ENCODE results near the gene HEPHL1. TPM values are rescaled to one million over a fixed set of nuclear protein-coding genes. Genes with fewer than 3 reads are reported as not detected.

The HEPHL1 gene
- total and polyA plus RNA-seq, 2 donors (not counting 1 experiment from before 2014, with no cell fraction given): not detected

GRCh38 chr11:94144664-94145063 lies 123.5 kb downstream of the HEPHL1 start:
- TF ChIP-seq CTCF (conservative IDR thresholded peaks at IDR 0.05 in 1 of 2, IDR thresholded peaks at IDR 0.05 in 1 of 2; ENCODE audit: low read depth in 1 of 2, low read length in 2 of 2) (no peak), EZH2 (IDR thresholded peaks at IDR 0.05; ENCODE audit: low read length, missing control alignments) (no peak)
- no peaks in the 10 kb centered on the region for H4K20me1 ChIP-seq (ENCODE audit: control insufficient read depth, extremely low read depth, insufficient read depth, low read length)

GRCh38 chr11:94145431-94145830 lies 124.3 kb downstream of the HEPHL1 start:
- no peaks in the 10 kb centered on the region for H4K20me1 ChIP-seq (ENCODE audit: control insufficient read depth, extremely low read depth, insufficient read depth, low read length)
- H3K4me2 ChIP-seq (ENCODE audit: extremely low read depth, insufficient read depth, low read length): no peak overlapping the region
- peaks cover 69% of the 10 kb centered on the region for H3K79me2 ChIP-seq (ENCODE audit: control insufficient read depth, insufficient read depth, low read length)
- H3K9ac ChIP-seq (ENCODE audit: insufficient read depth, low read length): no peak overlapping the region
- no peaks in the 10 kb centered on the region for H3K27me3 ChIP-seq (ENCODE audit: control insufficient read depth, insufficient read depth, low read length)
- no peak overlapping the region for H3K4me3 ChIP-seq (replicated peaks in 1 of 4; ENCODE audit: control extremely low read depth in 1 of 4, insufficient read depth in 1 of 4, low read depth in 3 of 4, low read length in 4 of 4)
- TF ChIP-seq EZH2 (IDR thresholded peaks at IDR 0.05; ENCODE audit: low read length, missing control alignments): no peak
- TF ChIP-seq CTCF (conservative IDR thresholded peaks at IDR 0.05 in 1 of 2, IDR thresholded peaks at IDR 0.05 in 1 of 2; ENCODE audit: low read depth in 1 of 2, low read length in 2 of 2): no peak
- no peaks in the 10 kb centered on the region for H3K36me3 ChIP-seq (ENCODE audit: control insufficient read depth, insufficient read depth, low read length)
- DNase-seq (ENCODE audit: low read depth in 2 of 2): no peak
- no peaks in the 10 kb centered on the region for H3K9me3 ChIP-seq (ENCODE audit: control insufficient read depth, insufficient read depth, low read depth, low read length)
- no peak overlapping the region for H2AFZ ChIP-seq (ENCODE audit: low read length)
- no peak overlapping the region for H3K27ac ChIP-seq (ENCODE audit: insufficient read depth, low read length)
- peaks cover 10% of the 10 kb centered on the region for H3K4me1 ChIP-seq (ENCODE audit: control insufficient read depth, extremely low read depth, insufficient read depth, low read length)

More at GRCh38 chr11:94144664-94145063, 123.5 kb downstream of the HEPHL1 start:
- Histone ChIP-seq H3K4me2 (ENCODE audit: extremely low read depth, insufficient read depth, low read length) (no peak overlapping the region), H3K9me3 (ENCODE audit: control insufficient read depth, insufficient read depth, low read depth, low read length) (no peaks in the 10 kb centered on the region), H3K4me1 (ENCODE audit: control insufficient read depth, extremely low read depth, insufficient read depth, low read length) (peaks cover 10% of the 10 kb centered on the region), H3K36me3 (ENCODE audit: control insufficient read depth, insufficient read depth, low read length) (no peaks in the 10 kb centered on the region), H3K27me3 (ENCODE audit: control insufficient read depth, insufficient read depth, low read length) (no peaks in the 10 kb centered on the region), H3K79me2 (ENCODE audit: control insufficient read depth, insufficient read depth, low read length) (peaks cover 70% of the 10 kb centered on the region), H3K27ac (ENCODE audit: insufficient read depth, low read length) (no peak overlapping the region), H2AFZ (ENCODE audit: low read length) (no peak overlapping the region), H3K4me3 (replicated peaks in 1 of 4; ENCODE audit: control extremely low read depth in 1 of 4, insufficient read depth in 1 of 4, low read depth in 3 of 4, low read length in 4 of 4) (no peak overlapping the region), H3K9ac (ENCODE audit: insufficient read depth, low read length) (no peak overlapping the region)
- DNase-seq (ENCODE audit: low read depth in 2 of 2): no peak

- no peaks in the 10 kb centered on the region for H4K20me1 ChIP-seq (ENCODE audit: control insufficient read depth, extremely low read depth, insufficient read depth, low read length)
- TF ChIP-seq CTCF (conservative IDR thresholded peaks at IDR 0.05 in 1 of 2, IDR thresholded peaks at IDR 0.05 in 1 of 2; ENCODE audit: low read depth in 1 of 2, low read length in 2 of 2): no peak
- no peak for TF ChIP-seq EZH2 (IDR thresholded peaks at IDR 0.05; ENCODE audit: low read length, missing control alignments)
These were observed 124.8 kb downstream of the HEPHL1 start for GRCh38 chr11:94145916-94146315.

More at GRCh38 chr11:94145916-94146315, 124.8 kb downstream of the HEPHL1 start:
- no peak overlapping the region for H3K4me2 ChIP-seq (ENCODE audit: extremely low read depth, insufficient read depth, low read length)
- H3K9me3 ChIP-seq (ENCODE audit: control insufficient read depth, insufficient read depth, low read depth, low read length): no peaks in the 10 kb centered on the region
- no peak for DNase-seq (ENCODE audit: low read depth in 2 of 2)
- H3K4me1 ChIP-seq (ENCODE audit: control insufficient read depth, extremely low read depth, insufficient read depth, low read length): peaks cover 14% of the 10 kb centered on the region
- H3K9ac ChIP-seq (ENCODE audit: insufficient read depth, low read length): no peak overlapping the region
- peaks cover 70% of the 10 kb centered on the region for H3K79me2 ChIP-seq (ENCODE audit: control insufficient read depth, insufficient read depth, low read length)
- no peaks in the 10 kb centered on the region for H3K27me3 ChIP-seq (ENCODE audit: control insufficient read depth, insufficient read depth, low read length)
- no peak overlapping the region for H2AFZ ChIP-seq (ENCODE audit: low read length)
- H3K36me3 ChIP-seq (ENCODE audit: control insufficient read depth, insufficient read depth, low read length): no peaks in the 10 kb centered on the region
- H3K4me3 ChIP-seq (replicated peaks in 1 of 4; ENCODE audit: control extremely low read depth in 1 of 4, insufficient read depth in 1 of 4, low read depth in 3 of 4, low read length in 4 of 4): no peak overlapping the region
- H3K27ac ChIP-seq (ENCODE audit: insufficient read depth, low read length): no peak overlapping the region
